ENCODE measurements around the gene MYLIP.

MYLIP gene

GRCh38 chr6:16128759-16129622 lies at the start of gene MYLIP:
Gene MYLIP (plus strand): TSS chr6:16129086. CDS start chr6:16129323, 237 bp downstream.
- peak; percentile 43 for DNase-seq (ENCODE audit: low read depth, low spot score)
- peak within 1 kb of the TSS; percentile 51 for H3K27ac ChIP-seq

GRCh38 chr6:16079354-16079753 lies 49.5 kb upstream of the MYLIP start:
- H3K27ac ChIP-seq, result no peak overlapping the region
- no peak for DNase-seq (ENCODE audit: low read depth, low spot score)

GRCh38 chr6:16080204-16080603 lies 48.7 kb upstream of the MYLIP start:
- DNase-seq (ENCODE audit: low read depth, low spot score), result no peak
- no peak overlapping the region for H3K27ac ChIP-seq

- no peak overlapping the region for H3K27ac ChIP-seq
- no peak for DNase-seq (ENCODE audit: low read depth, low spot score)
Measured at GRCh38 chr6:16081326-16081725, 47.6 kb upstream of the MYLIP start.

- no peak for DNase-seq (ENCODE audit: low read depth, low spot score)
- H3K27ac ChIP-seq, result no peak overlapping the region
Measured at GRCh38 chr6:16082361-16082760, 46.5 kb upstream of the MYLIP start.

GRCh38 chr6:16086965-16087364 lies 41.9 kb upstream of the MYLIP start:
- no peak for DNase-seq (ENCODE audit: low read depth, low spot score)

GRCh38 chr6:16087386-16087785 lies 41.5 kb upstream of the MYLIP start:
- DNase-seq (ENCODE audit: low read depth, low spot score), result no peak
- no peak overlapping the region for H3K27ac ChIP-seq

More at GRCh38 chr6:16086965-16087364, 41.9 kb upstream of the MYLIP start:
- no peak overlapping the region for H3K27ac ChIP-seq

- DNase-seq (ENCODE audit: low read depth, low spot score), result no peak
- no peak overlapping the region for H3K27ac ChIP-seq
Measured at GRCh38 chr6:16088409-16088808, 40.5 kb upstream of the MYLIP start.

- peak; percentile 16 for DNase-seq (ENCODE audit: low read depth, low spot score)
- no peak overlapping the region for H3K27ac ChIP-seq
Measured at GRCh38 chr6:16089232-16090062, 39.4 kb upstream of the MYLIP start.

- DNase-seq (ENCODE audit: low read depth, low spot score), result no peak
Measured at GRCh38 chr6:16090452-16090851, 38.4 kb upstream of the MYLIP start.

GRCh38 chr6:16090920-16091319 lies 38.0 kb upstream of the MYLIP start:
- no peak overlapping the region for H3K27ac ChIP-seq
- no peak for DNase-seq (ENCODE audit: low read depth, low spot score)

More at GRCh38 chr6:16090452-16090851, 38.4 kb upstream of the MYLIP start:
- H3K27ac ChIP-seq, result no peak overlapping the region

- no peak for DNase-seq (ENCODE audit: low read depth, low spot score)
- H3K27ac ChIP-seq, result no peak overlapping the region
Measured at GRCh38 chr6:16092140-16092539, 36.7 kb upstream of the MYLIP start.

- H3K27ac ChIP-seq, result no peak overlapping the region
- DNase-seq (ENCODE audit: low read depth, low spot score), result no peak
Measured at GRCh38 chr6:16092990-16093389, 35.9 kb upstream of the MYLIP start.

GRCh38 chr6:16095180-16095579 lies 33.7 kb upstream of the MYLIP start:
- DNase-seq (ENCODE audit: low read depth, low spot score), result no peak
- H3K27ac ChIP-seq, result no peak overlapping the region

- H3K27ac ChIP-seq, result no peak overlapping the region
- no peak for DNase-seq (ENCODE audit: low read depth, low spot score)
Measured at GRCh38 chr6:16097382-16098171, 31.3 kb upstream of the MYLIP start.

- no peak overlapping the region for H3K27ac ChIP-seq
- no peak for DNase-seq (ENCODE audit: low read depth, low spot score)
Measured at GRCh38 chr6:16098211-16098610, 30.7 kb upstream of the MYLIP start.

- no peak overlapping the region for H3K27ac ChIP-seq
- DNase-seq (ENCODE audit: low read depth, low spot score), result no peak
Measured at GRCh38 chr6:16102208-16102607, 26.7 kb upstream of the MYLIP start.

GRCh38 chr6:16103722-16104121 lies 25.2 kb upstream of the MYLIP start:
- no peak for DNase-seq (ENCODE audit: low read depth, low spot score)
- H3K27ac ChIP-seq, result no peak overlapping the region

GRCh38 chr6:16104624-16105433 lies 24.1 kb upstream of the MYLIP start:
- no peak overlapping the region for H3K27ac ChIP-seq
- no peak for DNase-seq (ENCODE audit: low read depth, low spot score)

GRCh38 chr6:16105854-16106253 lies 23.0 kb upstream of the MYLIP start:
- DNase-seq (ENCODE audit: low read depth, low spot score), result no peak
- H3K27ac ChIP-seq, result no peak overlapping the region

Data from epithelial cell of prostate (primary cell).